Measurements from ENCODE around the gene CYTH1.

Gene CYTH1

DNA sequence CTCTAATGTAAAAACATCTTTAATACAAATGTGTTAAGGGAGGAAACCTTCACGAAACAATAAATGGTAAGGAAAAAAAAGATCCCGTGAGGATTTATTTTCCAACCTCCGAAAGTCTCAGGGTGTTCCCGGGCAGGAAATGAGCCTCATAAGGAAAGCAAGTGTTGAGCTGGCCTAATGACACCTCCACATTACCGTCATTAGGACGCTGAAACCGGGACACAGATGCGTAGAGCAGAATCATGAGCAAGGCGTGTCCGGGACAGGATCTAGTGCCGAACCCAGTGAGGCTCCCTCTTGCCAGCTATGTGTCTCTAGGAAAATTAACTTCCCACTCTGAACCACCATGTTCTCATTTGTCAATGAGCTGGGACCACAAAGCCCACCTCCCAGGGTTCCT is 22.7 kb upstream of the CYTH1 start:
- no peak for DNase-seq (ENCODE audit: low read depth)

DNA sequence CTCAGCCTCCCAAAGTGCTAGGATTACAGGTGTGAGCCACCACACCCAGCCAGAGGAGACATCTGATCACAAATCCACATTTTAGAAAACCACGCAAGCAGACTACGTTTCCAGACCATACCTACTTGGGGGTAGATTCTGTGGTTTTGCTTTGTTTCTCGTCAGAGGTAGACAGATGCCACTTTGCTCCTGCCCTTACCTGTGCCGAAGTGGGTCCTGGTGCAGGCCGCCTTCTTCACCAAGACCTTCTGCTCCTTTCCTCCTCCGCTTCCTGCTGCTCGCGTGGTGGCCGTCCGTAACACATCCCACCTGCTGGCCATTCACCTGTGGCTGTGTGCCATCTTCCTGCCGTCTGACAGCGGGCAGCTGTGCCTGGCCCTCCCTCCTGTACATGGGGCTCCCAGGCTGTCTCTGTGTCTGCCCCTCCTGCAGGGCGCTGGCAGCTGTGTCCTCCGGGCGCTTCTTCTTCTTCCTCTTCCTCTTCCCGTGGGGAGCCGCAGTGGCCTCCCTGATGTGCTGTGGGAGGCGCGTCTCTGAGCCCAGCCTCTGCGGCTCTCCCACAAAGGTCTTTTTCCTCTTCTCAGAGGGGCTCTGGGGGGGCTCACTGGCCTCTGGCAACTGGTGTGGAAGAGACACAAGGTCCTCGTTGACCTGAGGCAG is 21.2 kb upstream of the CYTH1 start:
- no peak for DNase-seq (ENCODE audit: low read depth)

DNA sequence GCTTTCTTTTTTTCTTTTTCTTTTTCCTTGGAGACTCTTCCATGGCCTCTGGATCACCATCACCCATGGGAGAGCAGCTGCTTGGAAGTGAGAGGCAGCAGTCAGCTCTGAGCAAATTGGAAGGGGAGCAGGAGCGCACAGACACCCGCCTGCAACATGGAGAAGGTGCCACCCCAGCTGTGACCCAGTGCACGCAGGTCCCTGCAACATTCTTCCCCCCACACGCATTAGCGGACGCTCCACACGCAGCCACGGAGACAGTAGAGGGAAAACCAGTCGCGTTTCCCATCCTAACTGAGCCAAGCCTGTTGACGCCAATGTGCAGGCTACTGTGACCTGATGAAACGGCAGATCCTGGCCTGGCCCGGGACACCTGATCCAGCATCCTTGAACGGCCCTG is 20.4 kb upstream of the CYTH1 start:
- no peak for DNase-seq (ENCODE audit: low read depth)

DNA sequence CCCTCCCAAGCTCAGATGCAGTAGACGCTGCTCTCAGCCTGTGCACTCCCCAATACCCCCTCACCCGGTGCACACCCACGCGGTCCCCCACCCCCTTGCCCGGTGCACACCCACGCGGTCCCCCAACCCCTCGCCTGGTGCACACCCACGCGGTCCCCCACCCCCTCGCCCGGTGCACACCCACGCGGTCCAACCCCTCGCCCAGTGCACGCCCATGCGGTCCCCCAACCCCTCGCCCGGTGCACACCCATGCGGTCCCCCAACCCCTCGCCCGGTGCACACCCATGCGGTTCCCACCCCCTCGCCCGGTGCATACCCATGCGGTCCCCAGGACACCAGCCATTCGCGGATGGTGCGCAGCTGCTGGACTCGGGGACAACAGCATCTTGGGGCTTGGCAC is 19.9 kb upstream of the CYTH1 start:
- no peak for DNase-seq (ENCODE audit: low read depth)

DNA sequence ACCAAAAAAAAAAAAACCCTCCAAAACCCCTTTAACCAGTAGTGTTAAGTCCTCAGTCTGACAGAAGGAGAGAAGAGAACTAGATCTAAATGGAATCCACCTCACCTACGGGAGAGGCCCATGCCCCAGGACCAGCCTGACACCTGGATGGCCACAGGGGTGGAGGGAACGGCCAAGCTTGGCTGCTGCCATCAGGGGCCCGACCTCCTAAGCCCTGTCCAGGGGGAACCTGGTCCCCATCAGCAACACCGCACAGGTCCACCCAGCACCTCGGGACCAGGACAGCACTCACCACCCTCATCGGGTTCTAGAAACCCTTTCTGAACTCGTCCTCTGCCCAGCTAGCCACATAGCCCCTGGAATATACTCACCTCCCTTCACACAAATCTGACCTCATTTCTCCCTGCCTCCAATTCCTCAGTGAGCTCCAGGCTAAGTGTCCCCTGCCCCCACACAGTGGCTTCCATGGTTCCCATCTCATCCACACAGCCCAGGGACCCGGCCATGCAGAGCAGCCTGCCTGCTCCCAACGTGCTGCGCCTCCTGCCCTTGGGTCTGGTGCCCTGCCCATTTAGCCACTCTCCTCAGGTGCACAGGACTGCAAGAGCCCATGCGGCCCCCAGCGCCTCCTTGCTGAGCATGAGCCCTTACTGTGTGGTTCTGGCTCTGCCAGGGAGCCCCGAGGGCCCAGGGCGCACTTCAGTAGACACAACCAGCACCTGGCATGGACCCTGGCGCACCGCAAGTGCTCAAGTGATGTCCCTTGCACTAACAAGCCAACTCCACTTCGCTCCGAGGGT is 18.3 kb upstream of the CYTH1 start:
- DNase-seq (ENCODE audit: low read depth), result no peak

DNA sequence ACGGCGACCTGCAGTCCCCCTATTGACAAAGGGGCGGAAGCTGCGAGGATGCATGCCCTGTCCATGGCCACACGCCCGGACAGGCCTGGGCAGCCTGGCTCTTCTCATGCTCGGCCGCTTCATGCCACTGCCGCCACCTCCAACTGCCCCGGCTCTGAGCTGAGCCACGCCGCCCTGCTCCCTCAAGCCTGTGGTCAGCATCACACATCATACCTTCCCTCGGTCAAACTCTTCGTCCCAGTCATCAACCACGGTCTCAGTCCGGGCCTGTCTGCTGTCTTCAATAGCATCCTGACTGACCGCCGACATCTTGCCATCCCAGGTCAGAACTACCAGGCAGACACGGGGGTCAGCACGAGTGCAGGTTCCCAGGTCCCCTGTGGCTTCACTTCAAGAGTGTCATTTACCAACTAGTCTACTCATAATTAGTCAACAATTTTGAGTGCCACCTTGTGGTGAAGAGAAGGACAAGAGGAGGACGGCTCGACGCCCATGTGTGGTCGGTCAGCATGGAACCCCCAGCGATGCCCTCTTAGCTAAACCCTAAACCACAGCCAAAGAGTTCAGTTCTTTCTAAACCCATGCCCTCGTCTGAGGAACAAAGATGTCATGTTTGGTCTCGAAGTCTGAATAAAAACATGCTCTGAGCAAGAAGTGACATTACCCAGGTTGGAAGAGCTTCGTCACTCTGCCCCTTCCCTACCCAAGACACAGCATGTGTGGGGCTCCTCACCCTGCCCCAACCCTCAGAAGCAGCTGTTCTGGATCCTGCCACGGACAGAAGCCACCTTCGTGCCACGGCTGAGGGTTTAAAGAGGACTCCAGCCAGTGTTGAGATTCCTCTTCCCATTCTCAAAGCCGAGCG is 16.9 kb upstream of the CYTH1 start:
- DNase-seq (ENCODE audit: low read depth), result no peak

DNA sequence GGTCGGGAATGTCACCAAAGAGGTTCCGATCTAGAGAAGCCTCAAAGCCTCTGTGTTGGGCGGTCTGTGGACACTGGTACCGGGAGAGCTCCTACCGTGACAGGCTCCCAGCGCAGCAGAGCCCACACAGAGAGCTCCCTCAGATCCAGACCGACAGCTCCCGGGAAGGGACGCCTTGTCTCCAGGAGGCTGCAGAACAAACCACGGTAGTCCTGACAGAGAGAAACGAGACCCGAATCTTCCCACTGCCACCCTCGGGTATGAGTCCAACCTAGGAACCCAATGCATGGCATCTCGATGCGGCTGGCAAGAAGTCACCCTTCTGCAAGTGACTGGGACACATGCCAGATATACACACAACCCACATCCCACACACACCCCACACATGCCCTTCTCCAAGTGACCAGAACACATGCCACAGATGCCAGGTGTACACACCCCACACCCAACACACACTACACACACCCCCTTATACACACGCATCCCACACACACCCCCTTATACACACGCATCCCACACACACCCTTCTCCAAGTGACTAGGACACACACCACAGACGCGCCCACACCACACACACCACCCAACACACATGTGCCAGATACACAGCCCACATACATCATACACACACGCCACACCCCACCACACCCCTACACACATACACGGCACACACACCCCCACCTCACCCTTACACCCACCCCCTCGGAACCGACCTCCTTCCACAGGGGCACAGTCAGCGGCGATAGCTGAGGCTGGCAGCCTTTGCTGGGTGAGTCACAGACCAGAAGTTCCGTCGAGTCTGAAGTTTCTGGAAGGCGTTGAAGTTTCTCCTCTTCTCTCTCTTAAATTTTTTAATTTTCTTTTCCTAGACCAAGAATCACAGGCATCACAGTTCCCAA is 15.9 kb upstream of the CYTH1 start:
- DNase-seq (ENCODE audit: low read depth), result no peak

- no peak for DNase-seq (ENCODE audit: low read depth)
Measured at GRCh38 chr17:78797213-78797612, 15.1 kb upstream of the CYTH1 start.

- no peak for DNase-seq (ENCODE audit: low read depth)
Measured at GRCh38 chr17:78796517-78796900, 14.4 kb upstream of the CYTH1 start.

DNA sequence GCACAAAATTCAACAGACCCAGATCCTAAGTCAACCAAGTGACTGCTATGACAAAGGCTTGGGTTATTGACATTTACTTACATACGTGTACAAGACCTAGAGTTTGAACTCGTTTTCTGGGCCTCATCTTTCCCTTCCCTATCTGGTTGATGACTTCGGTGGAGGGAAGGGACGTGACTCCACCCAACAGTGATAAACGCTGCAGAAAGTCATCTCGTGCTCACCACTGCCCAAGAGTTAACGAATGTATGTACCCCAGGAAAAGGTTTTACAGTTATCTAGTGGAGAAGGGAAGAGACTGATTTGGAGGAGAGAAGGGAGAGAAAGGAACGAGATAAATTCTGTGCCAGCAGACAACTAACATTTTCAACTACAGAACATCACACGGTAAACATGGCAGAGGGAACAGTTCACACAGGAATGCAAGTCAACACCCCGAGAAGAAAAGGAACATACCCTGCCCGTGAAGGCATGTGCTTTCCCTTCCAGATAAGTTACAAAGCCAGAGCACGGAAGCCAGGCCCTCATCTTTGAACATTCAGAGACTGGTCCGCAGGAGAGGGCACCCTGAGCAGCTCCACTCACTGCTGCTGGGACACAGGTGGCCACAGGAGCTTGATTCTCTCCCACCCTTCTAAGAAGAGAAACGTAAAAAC is 13.9 kb upstream of the CYTH1 start:
- DNase-seq (ENCODE audit: low read depth), result no peak

DNA sequence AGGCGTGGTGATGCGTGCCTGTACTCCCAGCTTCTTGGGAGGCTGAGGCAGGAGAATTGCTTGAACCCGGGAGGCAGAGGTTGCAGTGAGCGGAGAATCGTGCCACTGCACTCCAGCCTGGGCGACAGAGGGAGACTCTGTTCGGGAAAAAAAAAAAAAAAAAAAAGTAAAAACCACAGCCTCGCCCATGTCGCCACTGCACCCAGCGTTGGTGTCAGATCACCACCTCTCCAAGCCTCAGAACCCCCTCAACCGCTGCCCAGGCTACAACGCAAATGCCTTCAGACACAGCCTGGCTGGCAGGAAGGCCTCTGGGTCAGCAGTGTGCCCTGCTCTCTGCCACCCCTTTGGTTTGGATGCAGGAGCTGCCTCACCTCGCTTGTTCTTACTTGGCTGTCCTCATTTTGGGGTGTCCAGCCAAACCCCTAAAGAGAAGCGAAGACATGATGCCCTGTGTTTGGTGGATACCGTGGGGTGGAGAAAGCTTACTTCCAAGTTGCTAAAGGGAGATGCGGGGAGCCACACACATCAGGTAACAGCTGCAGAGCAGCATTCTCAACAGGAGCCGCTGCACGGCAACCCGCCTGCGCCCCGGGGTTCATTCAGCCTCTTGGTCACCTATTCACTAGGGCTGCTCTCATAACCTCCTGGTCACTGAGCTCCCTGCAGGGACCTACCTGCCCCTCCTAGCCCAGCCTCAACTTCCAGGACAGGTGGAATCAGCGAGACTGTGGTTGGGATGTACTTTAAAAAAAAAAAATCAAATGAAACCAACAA is 13.0 kb upstream of the CYTH1 start:
- no peak for DNase-seq (ENCODE audit: low read depth)

GRCh38 chr17:78794399-78794798 is 12.3 kb upstream of the CYTH1 start:
- DNase-seq (ENCODE audit: low read depth), result no peak

DNA sequence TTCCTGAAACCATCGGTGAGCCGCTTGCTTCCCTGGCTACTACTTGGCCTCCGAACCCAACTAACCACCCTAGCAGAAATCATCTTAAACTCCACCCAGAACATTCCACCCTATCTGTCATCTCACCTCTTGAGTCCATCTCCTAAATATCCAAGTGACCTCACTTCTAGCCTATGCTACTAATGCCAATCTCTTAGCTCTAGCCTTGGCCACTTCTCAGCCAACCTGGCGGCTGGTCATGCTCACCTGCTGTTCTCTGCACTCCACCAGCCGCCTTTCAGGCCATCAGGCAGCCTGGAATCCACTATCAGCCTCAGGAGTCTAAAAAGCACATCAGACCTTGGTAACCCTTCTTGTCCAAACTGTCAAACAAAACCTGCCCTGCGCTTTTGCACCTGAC is 11.9 kb upstream of the CYTH1 start:
- no peak for DNase-seq (ENCODE audit: low read depth)

GRCh38 chr17:78793415-78793814 is 11.3 kb upstream of the CYTH1 start:
- no peak for DNase-seq (ENCODE audit: low read depth)

DNA sequence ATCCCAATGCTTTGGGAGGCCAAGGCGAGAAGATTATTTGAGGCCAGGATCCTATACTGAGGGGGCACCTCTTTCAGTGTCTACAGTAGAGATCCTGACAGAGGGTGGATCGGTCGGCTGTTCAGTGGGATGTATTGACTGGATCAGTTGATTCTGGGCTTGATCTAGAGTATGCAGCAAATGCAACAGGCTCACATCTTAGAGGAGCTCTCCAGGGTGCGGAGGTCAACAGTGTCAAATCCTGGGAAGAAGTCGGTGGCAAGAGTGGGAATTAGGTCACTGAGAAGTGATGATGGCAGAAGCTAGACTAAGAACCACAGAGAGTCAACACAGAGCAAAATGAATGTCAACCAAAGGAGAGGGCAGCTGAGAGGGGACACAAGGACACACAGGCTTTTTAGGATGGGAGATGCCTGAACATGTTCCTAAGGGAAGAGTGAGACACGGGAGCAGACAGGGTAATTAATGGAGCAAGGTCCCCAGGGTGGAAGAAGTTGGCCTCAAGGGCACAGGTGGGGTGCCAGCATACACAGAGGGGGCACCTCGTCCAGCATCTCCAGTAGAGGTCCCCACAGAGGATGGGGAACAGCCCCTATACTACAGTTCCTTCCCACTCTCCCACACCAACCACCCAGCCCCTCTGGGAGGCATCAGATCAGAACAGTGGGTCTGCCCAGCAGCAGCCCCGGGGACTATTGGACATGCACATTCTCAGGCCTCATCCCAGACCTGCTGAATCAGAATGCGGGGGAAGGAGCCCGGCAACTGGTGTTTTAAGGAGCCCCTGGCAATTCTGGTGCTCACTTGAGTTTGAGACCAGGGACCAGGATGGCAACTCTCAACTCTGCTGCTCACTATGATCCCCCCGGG is 10.0 kb upstream of the CYTH1 start:
- no peak for DNase-seq (ENCODE audit: low read depth)

- no peak for DNase-seq (ENCODE audit: low read depth)
Measured at GRCh38 chr17:78790552-78790951, 8.5 kb upstream of the CYTH1 start.

- no peak for DNase-seq (ENCODE audit: low read depth)
Measured at GRCh38 chr17:78789663-78790181, 7.6 kb upstream of the CYTH1 start.

DNA sequence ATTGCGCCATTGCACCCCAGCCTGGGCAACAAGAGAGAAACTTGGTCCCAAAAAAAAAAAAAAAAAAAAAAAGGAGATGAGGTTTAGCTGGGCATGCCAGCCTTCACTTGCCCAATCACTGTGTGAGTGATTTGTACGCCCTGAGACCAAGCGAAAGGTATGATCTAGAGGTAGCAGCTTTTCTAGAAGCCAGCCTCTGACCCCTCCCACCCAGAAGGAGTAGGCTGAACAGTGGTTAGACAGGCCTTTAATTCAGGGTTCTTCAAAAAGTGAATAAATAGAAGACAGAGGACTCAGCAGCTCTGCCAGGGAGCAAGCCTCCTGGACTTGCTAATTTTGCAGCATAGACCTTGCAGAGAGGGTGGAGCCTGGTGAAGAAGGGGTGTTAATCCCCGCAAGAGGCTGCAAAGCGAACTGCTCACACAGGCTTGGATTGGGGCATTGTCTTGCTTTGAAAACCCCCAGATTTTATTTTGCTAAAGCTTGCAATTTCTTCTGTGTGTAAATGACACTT is 7.1 kb upstream of the CYTH1 start:
- no peak for DNase-seq (ENCODE audit: low read depth)

DNA sequence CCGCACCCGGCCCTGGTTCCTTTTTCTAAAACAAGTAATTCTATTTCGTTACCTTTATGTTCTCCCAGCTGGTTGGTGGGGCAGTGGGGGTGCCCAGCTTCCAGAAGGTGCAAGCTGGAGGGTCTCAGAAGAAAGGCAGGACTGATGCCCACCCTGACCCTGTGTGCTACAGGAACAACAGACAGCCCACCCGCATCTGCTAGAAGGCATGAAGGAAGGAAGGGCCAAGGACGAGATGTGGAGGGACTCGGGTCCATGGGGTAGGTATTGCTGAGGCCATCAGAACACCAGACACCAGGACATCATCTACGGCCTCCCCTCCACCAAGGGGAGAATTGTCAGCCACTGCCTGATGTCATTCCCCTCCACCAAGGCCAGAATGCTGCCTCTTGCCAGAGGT is 6.4 kb upstream of the CYTH1 start:
- no peak for DNase-seq (ENCODE audit: low read depth)

All from stimulated activated CD8-positive, alpha-beta memory T cell treated with anti-CD3 and anti-CD28 coated beads, Interleukin-12 subunit alpha, Interleukin-12 subunit beta, amount 100 ng/mL, for 1 hour (primary cell).